ENCODE results near the gene PIF1. TPM values are rescaled to one million over a fixed set of nuclear protein-coding genes. Genes with fewer than 3 reads are reported as not detected.

The PIF1 gene
- total RNA-seq, 3 donors from 2014 or later (not counting 1 experiment from before 2014, with no cell fraction given) = 6.2 to 23.9 (median 9.7) TPM

DNA sequence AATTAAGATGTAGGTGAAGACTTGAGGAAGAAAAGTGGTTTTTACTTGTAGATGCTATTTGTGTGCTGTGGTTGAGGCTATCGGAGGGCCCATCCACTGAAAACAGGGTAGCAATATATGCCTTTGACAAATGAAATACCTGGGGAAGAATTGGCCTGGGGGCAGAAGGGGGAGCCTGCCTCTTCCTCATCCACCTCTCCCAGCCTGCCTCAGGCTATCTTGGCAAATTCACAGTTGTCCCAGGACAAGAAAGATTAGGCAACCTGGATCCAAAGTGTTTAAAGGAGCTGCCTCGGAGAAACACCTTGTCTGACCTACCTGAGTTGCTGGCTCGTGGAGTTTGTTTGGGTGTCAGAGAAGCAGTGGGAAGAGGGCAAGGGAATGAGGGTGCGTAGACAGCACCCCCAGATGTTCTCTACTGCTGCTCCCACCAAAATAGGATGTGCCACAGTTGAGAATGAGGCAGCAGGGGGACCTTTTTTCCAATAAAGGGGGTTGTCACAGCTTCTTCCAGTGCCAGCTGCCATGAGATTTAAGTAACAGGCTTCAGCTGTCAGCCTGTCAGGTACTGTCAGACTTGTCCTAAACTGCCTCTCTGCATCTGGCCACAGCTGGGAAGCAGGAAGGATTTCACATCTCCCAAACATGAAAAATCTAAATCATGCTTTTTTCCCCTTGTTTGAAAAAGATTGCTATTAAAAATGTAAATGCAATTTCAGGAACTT lies 25.5 kb upstream of the PIF1 start:
- H3K4me1 ChIP-seq (ENCODE audit: control insufficient read depth, insufficient read depth, low read length) = peaks cover 60% of the 10 kb centered on the region
- 76% methylated on average over 4 of the region's 4 CpGs for WGBS (ENCODE audit: insufficient coverage)

GRCh38 chr15:64847876-64848716 lies 22.6 kb upstream of the PIF1 start:
- H3K9me3 ChIP-seq (ENCODE audit: control insufficient read depth, insufficient read depth, low read length) = no peaks in the 10 kb centered on the region
- Mint-ChIP-seq H3K4me3 (peak overlapping the region; percentile 77), H3K27me3 (ENCODE audit: low read depth in 2 of 2) (no peaks in the 10 kb centered on the region), H3K27ac (peak overlapping the region; percentile 86 to 89), H3K4me1 (peaks cover 75 to 77% of the 10 kb centered on the region in 2 donors), H3K9me3 (no peaks in the 10 kb centered on the region), H3K36me3 (no peaks in the 10 kb centered on the region)
- TF ChIP-seq, protein P1, sequence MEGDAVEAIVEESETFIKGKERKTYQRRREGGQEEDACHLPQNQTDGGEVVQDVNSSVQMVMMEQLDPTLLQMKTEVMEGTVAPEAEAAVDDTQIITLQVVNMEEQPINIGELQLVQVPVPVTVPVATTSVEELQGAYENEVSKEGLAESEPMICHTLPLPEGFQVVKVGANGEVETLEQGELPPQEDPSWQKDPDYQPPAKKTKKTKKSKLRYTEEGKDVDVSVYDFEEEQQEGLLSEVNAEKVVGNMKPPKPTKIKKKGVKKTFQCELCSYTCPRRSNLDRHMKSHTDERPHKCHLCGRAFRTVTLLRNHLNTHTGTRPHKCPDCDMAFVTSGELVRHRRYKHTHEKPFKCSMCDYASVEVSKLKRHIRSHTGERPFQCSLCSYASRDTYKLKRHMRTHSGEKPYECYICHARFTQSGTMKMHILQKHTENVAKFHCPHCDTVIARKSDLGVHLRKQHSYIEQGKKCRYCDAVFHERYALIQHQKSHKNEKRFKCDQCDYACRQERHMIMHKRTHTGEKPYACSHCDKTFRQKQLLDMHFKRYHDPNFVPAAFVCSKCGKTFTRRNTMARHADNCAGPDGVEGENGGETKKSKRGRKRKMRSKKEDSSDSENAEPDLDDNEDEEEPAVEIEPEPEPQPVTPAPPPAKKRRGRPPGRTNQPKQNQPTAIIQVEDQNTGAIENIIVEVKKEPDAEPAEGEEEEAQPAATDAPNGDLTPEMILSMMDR (IDR thresholded peaks at IDR 0.05) = no peak
- ATAC-seq (no peak), DNase-seq (no peak)
- intact Hi-C loops (cut with micrococcal nuclease) = loop anchor here (2.0 kb wide), 1 partner anchor 35 kb away; no protein-coding TSS in a partner anchor
- H3K4me1 ChIP-seq (ENCODE audit: control insufficient read depth, insufficient read depth, low read length) = peaks cover 70% of the 10 kb centered on the region
- H3K27ac ChIP-seq (ENCODE audit: low read length) = peak overlapping the region; percentile 31
- no peak overlapping the region for H3K4me3 ChIP-seq (ENCODE audit: low read length)
- 86% methylated on average over 8 of the region's 8 CpGs for WGBS (ENCODE audit: insufficient coverage)
- H3K27me3 ChIP-seq (ENCODE audit: control insufficient read depth, insufficient read depth, low read length) = no peaks in the 10 kb centered on the region
- peaks cover 32% of the 10 kb centered on the region for H3K36me3 ChIP-seq (ENCODE audit: control insufficient read depth, insufficient read depth, low read length)

More for the DNA sequence above, 25.5 kb upstream of the PIF1 start:
- Histone ChIP-seq H3K27ac (ENCODE audit: low read length) (no peak overlapping the region), H3K36me3 (ENCODE audit: control insufficient read depth, insufficient read depth, low read length) (peaks cover 55% of the 10 kb centered on the region), H3K4me3 (ENCODE audit: low read length) (no peak overlapping the region), H3K9me3 (ENCODE audit: control insufficient read depth, insufficient read depth, low read length) (no peaks in the 10 kb centered on the region), H3K27me3 (ENCODE audit: control insufficient read depth, insufficient read depth, low read length) (no peaks in the 10 kb centered on the region)
- Mint-ChIP-seq H3K27me3 (ENCODE audit: low read depth in 2 of 2) (no peaks in the 10 kb centered on the region), H3K36me3 (no peaks in the 10 kb centered on the region), H3K27ac (peak overlapping the region; percentile 42 to 72), H3K9me3 (no peaks in the 10 kb centered on the region), H3K4me3 (no peak overlapping the region), H3K4me1 (peaks cover 64 to 66% of the 10 kb centered on the region in 2 donors)
- DNase-seq (no peak), ATAC-seq (no peak)
- TF ChIP-seq, protein P1 (IDR thresholded peaks at IDR 0.05) = no peak
- intact Hi-C loops (cut with micrococcal nuclease) = no loop called here

- TF ChIP-seq, protein P1 (IDR thresholded peaks at IDR 0.05) = no peak
- DNase-seq = no peak
- Mint-ChIP-seq H3K27me3 (ENCODE audit: low read depth in 2 of 2) (no peaks in the 10 kb centered on the region), H3K4me1 (peaks cover 81 to 83% of the 10 kb centered on the region in 2 donors), H3K36me3 (no peaks in the 10 kb centered on the region), H3K27ac (peak overlapping the region; percentile 86 to 89), H3K4me3 (peak overlapping the region; percentile 77), H3K9me3 (no peaks in the 10 kb centered on the region)
- no peaks in the 10 kb centered on the region for H3K27me3 ChIP-seq (ENCODE audit: control insufficient read depth, insufficient read depth, low read length)
- intact Hi-C loops (cut with micrococcal nuclease) = loop anchor here (2.0 kb wide), 1 partner anchor 35 kb away; no protein-coding TSS in a partner anchor
- ATAC-seq = peak; percentile 36 to 46 (median 40)
- H3K4me1 ChIP-seq (ENCODE audit: control insufficient read depth, insufficient read depth, low read length) = peaks cover 76% of the 10 kb centered on the region
- peak overlapping the region; percentile 31 for H3K27ac ChIP-seq (ENCODE audit: low read length)
- H3K36me3 ChIP-seq (ENCODE audit: control insufficient read depth, insufficient read depth, low read length) = peaks cover 32% of the 10 kb centered on the region
- H3K4me3 ChIP-seq (ENCODE audit: low read length) = no peak overlapping the region
- no peaks in the 10 kb centered on the region for H3K9me3 ChIP-seq (ENCODE audit: control insufficient read depth, insufficient read depth, low read length)
- 54% methylated on average over 2 of the region's 3 CpGs for WGBS (ENCODE audit: insufficient coverage)
Observed at GRCh38 chr15:64847448-64847847, 22.0 kb upstream of the PIF1 start.

All from natural killer cell (primary cell).